Measurements from ENCODE around the gene SHB.

GRCh38 chr9:38073882-38074281 lies 4.9 kb upstream of the SHB start:
- TF ChIP-seq, protein P1, sequence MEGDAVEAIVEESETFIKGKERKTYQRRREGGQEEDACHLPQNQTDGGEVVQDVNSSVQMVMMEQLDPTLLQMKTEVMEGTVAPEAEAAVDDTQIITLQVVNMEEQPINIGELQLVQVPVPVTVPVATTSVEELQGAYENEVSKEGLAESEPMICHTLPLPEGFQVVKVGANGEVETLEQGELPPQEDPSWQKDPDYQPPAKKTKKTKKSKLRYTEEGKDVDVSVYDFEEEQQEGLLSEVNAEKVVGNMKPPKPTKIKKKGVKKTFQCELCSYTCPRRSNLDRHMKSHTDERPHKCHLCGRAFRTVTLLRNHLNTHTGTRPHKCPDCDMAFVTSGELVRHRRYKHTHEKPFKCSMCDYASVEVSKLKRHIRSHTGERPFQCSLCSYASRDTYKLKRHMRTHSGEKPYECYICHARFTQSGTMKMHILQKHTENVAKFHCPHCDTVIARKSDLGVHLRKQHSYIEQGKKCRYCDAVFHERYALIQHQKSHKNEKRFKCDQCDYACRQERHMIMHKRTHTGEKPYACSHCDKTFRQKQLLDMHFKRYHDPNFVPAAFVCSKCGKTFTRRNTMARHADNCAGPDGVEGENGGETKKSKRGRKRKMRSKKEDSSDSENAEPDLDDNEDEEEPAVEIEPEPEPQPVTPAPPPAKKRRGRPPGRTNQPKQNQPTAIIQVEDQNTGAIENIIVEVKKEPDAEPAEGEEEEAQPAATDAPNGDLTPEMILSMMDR (IDR thresholded peaks at IDR 0.05; ENCODE audit: low read length), result no peak
- TF ChIP-seq EZH2 (optimal IDR thresholded peaks at IDR 0.05; ENCODE audit: low read depth, low read length) (no peak), EZH2phosphoT487 (IDR thresholded peaks at IDR 0.05; ENCODE audit: low read length) (no peak)
